HL-60 (cell line): ENCODE results near the gene PBX1.

Experiments used
- POLR2AphosphoS5 ChIP-seq: IDR thresholded peaks from 2 replicates; pipeline ENCODE4 v1.6.1; 2012; ENCODE audit warnings: low read depth
- TF ChIP-seq, protein P1 (sequence below): IDR thresholded peaks from one replicate; pipeline ENCODE4 v1.5.1; 2011; ENCODE audit warnings: low read length, control low read depth, inconsistent platforms; ENCODE audit not compliant: insufficient read depth
- TF ChIP-seq, protein P2 (sequence below): IDR thresholded peaks from 2 replicates; pipeline ENCODE4 v1.6.1; 2012; ENCODE audit warnings: low read depth; ENCODE audit not compliant: insufficient replicate concordance

DNA sequence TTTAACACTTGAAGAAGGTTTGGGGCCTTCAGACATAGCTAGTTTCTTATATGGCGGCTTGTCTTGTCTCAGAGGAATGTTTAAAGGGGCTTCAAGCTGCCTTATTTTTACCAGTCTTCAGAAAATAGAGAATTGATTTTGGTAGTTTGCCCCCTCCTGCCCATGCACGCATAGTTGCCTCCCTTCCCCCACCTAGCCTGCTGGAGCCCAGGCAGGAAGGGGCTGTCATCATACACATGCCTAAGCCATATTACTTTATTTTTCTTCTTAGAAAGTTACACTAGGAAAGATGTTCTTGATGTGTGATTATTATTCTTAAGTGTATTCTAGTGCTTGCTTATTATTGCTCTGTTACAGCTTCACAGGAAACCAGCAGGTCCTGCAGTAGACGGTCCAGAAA is 18.3 kb downstream of the PBX1 start:
- TF ChIP-seq, protein P1, sequence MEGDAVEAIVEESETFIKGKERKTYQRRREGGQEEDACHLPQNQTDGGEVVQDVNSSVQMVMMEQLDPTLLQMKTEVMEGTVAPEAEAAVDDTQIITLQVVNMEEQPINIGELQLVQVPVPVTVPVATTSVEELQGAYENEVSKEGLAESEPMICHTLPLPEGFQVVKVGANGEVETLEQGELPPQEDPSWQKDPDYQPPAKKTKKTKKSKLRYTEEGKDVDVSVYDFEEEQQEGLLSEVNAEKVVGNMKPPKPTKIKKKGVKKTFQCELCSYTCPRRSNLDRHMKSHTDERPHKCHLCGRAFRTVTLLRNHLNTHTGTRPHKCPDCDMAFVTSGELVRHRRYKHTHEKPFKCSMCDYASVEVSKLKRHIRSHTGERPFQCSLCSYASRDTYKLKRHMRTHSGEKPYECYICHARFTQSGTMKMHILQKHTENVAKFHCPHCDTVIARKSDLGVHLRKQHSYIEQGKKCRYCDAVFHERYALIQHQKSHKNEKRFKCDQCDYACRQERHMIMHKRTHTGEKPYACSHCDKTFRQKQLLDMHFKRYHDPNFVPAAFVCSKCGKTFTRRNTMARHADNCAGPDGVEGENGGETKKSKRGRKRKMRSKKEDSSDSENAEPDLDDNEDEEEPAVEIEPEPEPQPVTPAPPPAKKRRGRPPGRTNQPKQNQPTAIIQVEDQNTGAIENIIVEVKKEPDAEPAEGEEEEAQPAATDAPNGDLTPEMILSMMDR = no peak
- TF ChIP-seq, protein P2, sequence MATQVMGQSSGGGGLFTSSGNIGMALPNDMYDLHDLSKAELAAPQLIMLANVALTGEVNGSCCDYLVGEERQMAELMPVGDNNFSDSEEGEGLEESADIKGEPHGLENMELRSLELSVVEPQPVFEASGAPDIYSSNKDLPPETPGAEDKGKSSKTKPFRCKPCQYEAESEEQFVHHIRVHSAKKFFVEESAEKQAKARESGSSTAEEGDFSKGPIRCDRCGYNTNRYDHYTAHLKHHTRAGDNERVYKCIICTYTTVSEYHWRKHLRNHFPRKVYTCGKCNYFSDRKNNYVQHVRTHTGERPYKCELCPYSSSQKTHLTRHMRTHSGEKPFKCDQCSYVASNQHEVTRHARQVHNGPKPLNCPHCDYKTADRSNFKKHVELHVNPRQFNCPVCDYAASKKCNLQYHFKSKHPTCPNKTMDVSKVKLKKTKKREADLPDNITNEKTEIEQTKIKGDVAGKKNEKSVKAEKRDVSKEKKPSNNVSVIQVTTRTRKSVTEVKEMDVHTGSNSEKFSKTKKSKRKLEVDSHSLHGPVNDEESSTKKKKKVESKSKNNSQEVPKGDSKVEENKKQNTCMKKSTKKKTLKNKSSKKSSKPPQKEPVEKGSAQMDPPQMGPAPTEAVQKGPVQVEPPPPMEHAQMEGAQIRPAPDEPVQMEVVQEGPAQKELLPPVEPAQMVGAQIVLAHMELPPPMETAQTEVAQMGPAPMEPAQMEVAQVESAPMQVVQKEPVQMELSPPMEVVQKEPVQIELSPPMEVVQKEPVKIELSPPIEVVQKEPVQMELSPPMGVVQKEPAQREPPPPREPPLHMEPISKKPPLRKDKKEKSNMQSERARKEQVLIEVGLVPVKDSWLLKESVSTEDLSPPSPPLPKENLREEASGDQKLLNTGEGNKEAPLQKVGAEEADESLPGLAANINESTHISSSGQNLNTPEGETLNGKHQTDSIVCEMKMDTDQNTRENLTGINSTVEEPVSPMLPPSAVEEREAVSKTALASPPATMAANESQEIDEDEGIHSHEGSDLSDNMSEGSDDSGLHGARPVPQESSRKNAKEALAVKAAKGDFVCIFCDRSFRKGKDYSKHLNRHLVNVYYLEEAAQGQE = no peak
- no peak for TF ChIP-seq POLR2AphosphoS5
